NCI-H345 treated with DMSO at 0.1 percent for 48 hours (cell line): ENCODE results near the gene TCTN3.
"Not testable (repeated sequence)": the region's sequence is repeated elsewhere in the genome, so short reads cannot be mapped to it uniquely, and the experiment has no call there.

ENCODE experiments used
- DNase-seq: peaks from one replicate; lab custom pipeline; 2025; ENCODE audit not compliant: unreplicated experiment; lab: John Stamatoyannopoulos, UW

TCTN3 gene

DNA sequence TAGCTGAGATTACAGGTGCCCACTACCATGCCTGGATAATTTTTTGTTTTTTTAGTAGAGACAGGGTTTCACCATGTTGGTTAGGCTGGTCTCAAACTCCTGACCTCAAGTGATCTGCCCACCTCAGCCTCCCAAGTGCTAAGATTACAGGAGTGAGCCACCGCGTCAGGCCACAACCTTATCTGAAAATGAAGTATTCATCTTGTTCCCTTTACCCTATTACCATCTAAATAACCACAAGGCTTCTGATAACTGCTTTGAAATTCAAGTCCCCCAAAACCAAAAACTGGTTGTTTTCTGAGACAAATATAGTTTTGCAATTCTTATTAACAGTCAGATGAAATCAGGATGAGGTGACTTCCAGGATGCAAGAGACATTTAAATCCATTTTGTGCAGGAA, 2.4 kb downstream of the TCTN3 start:
- no peak for DNase-seq

DNA sequence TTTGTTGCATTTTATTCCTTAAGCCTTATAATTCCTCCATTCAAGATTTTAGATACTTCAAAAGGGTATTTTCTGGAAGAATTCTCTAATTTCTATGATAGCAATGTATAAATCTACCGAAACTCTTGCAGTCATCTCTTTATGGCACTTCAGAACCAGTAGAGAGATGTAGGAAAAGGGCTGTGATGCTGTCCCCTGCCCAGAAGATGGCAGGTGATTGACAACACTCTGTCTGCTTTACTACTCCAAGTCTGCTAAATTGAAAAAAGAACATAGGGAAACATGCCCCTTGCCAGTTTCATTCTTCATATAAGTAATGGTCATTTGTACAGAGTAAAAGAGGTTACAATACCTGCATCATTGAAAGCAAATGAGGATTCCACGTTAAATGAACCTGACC, 5.1 kb downstream of the TCTN3 start:
- no peak for DNase-seq

GRCh38 chr10:95683966-95684365, 9.8 kb downstream of the TCTN3 start:
- DNase-seq = no peak

DNA sequence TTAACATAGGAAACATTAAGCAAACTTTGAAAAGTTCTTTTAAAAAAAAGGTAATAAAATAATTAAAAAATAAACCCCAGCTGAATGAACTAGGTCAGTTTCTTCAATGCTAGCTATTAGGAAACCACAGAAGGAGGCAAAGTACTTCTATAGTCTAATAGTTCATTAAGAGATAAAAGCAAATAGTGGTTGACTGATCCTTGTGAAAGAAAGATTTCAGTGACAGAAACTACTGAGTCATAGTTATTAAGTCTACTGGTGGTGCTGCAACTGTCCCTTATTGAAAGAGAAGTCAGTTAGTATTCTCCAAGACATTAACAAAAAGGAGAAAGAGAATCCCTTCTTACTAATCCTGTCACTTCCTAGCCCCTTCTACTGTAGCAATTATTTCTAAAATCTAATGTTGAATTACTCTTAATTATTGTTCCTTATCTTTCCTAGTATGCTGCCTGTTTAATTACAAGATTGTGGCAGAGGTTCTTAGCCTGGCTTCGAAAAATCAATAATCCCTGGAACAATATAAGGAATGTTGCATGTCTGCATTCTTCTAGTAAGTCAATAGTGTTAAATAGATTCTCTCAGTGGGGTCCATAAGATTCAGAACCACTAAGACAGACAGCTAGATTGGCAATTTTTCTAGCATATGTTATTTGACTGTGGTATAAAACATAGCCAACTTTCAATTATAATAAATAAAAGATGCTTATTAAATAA, 18.2 kb downstream of the TCTN3 start:
- DNase-seq = no peak

- DNase-seq = no peak
These were observed 19.1 kb downstream of the TCTN3 start for GRCh38 chr10:95674643-95675042.

DNA sequence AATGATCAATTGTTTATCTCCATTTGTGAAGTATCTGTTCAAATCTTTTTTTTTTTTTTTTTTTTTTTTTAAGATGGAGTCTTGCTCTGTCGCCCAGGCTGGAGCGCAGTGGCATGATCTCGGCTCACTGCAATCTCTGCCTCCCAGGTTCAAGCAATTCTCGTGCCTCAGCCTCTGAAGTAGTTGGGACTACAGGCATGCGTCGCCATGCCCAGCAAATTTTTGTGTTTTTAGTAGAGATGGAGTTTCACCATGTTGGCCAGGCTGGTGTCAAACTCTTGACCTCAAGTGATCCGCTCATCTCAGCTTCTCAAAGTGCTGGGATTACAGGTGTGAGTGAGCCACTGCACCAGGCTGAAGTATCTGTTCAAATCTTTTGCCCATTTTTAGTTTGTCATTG, 21.1 kb downstream of the TCTN3 start:
- DNase-seq = not testable (repeated sequence)

DNA sequence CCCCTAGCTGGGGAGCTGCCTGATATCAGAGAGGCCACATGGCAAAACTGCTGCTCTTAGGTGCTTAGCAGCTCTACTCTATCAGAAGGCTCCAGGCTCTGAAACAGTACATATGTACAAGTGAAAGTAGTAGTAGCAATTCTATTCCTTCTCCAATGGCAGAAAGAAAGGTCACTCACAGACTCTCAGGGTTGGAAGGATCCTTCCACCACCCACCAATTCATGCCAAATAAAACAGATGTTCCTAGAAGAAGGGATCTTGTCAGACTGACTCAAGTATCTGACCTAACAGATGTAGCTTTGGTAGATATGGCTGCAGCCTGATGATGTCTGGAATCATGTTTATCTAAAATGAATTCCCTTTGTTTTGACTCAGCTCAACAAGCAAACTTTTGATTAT, 29.2 kb downstream of the TCTN3 start:
- no peak for DNase-seq

DNA sequence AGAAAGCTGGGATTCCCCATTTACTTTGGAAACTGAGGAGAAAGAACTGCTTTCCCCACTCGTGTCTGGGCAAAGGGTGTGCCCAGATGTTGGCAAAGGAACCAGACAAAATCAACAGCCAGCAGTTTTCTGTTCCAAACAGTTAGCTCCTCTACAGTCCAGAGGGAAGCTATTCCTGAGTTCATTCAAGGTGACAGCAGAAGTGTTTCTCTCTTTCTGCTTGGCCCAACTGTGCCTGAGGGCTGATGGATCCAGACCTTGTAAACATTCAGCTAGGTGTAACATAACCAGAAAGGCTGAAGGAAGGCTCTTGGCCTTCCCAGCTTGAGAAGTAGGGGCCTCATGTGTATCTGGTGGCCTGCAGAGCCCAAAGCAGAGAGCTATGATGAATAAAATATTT, 30.2 kb downstream of the TCTN3 start:
- DNase-seq = no peak

GRCh38 chr10:95661818-95662217, 31.9 kb downstream of the TCTN3 start:
- DNase-seq = no peak

DNA sequence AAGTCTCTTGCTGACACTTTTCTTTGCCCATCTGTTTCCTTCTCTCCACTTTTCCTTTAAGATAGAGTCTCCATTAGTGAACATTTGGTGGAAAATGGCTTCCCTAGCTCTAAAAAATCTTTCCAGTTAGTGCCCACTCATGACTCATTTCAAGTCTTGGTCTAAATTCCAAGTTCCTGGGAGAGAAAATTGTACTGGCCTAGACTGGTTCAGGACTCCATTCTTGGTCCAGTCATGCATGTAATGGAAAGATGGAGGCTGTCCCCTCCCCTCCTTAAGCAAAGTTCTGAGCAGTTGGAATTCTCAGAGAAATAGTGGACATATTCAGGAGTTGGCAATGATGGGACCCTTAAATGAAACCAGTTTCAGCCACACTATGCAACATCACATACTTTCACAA, 33.4 kb downstream of the TCTN3 start:
- no peak for DNase-seq

GRCh38 chr10:95657250-95657649, 36.5 kb downstream of the TCTN3 start:
- no peak for DNase-seq

GRCh38 chr10:95656291-95657164, 37.2 kb downstream of the TCTN3 start, which contains the start of gene ALDH18A1:
Gene ALDH18A1 (minus strand): TSS chr10:95656711. CDS start chr10:95653377, 3,334 bp downstream.
- peak; percentile 47 for DNase-seq

- no peak for DNase-seq
These were observed 38.0 kb downstream of the TCTN3 start for GRCh38 chr10:95655571-95656290.

GRCh38 chr10:95653895-95654294, 39.8 kb downstream of the TCTN3 start:
- DNase-seq = no peak

GRCh38 chr10:95651346-95652060, 42.2 kb downstream of the TCTN3 start:
- DNase-seq = no peak

DNA sequence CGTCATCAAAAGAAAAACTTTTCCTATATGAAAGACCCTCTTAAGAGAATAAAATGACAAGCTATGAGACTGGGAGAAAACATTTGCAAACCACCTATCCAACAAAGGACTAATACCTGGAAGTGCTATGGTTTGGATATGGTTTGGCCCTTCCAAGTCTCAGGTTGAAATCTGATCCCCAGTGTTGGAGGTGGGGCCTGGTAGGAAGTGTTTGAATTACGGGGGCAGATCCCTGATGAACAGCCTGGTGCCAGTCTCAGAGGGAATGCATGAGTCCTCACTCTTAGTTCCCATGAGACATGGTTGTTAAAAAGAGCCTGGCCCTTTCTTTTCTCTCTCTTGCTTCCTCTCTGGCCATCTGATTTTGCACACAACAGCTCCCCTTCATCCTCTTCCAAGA, 43.5 kb downstream of the TCTN3 start:
- DNase-seq = no peak

DNA sequence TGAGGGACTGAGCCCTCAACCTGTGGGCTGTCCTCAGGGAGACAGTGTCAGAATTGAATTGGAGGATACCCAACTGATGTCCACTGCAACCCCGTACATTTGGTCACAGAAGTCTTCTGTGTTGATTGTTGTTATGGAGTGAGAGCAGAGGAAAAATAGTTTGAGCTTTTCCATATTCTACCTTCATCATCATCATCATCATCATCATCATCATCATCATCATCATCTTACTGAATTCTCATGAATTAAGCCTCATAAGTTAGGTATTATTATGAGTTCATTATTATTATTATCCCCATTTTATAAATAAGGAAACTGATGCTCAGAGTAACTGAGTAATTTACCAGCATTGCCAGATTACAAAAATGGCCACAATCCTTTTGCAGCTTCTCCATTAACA, 45.6 kb downstream of the TCTN3 start:
- no peak for DNase-seq

GRCh38 chr10:95646160-95646559, 47.6 kb downstream of the TCTN3 start:
- no peak for DNase-seq

GRCh38 chr10:95644901-95645300, 48.8 kb downstream of the TCTN3 start:
- DNase-seq = no peak

DNA sequence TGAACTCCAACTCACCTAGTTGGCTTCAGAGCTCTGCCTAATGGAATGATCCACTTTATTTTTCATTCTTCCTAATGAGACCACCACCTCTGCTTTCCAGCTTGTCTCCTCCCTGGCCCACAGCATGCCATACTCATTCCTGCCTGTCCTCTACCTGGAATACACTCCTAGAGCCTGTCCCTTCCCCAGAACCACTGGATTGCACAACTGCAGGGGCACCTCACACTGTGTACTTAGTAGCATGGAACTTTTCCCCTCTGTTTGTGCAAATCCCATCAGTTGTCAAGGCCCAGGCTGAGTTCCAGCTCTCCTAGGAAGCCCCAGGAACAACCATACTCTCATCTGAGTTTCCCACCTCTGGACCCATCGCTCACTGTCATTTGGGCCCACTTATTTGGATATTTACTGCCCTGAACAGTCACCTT, 52.8 kb downstream of the TCTN3 start:
- DNase-seq = no peak

DNA sequence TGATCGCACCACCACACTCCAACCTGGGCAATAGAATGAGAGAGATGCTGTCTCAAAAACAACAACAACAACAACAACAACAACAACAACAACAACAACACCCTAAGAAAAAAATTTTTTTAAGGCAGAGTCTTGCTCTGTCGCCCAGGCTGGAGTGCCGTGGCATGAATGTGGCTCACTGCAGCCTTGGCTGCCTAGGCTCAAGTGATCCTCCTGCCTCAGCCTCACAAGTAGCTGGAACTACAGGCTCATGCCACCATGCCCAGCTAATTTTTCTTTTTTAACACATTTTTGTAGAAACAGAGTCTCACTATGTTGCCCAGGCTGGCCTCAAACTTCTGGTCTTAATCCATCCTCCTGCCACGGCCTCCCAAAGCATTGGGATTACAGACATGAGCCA, 55.8 kb downstream of the TCTN3 start:
- no peak for DNase-seq
